AG08395 (cell line): ENCODE results near the gene RSPH1.
"Not testable (repeated sequence)": the region's sequence is repeated elsewhere in the genome, so short reads cannot be mapped to it uniquely, and the experiment has no call there.

Source experiments
- DNase-seq: peaks from one replicate; pipeline ENCODE4 v3.0.0; 2012; ENCODE audit warnings: mixed read lengths, low spot score

Gene RSPH1

GRCh38 chr21:42489006-42489563 lies 6.9 kb downstream of the RSPH1 start:
- no peak for DNase-seq

DNA sequence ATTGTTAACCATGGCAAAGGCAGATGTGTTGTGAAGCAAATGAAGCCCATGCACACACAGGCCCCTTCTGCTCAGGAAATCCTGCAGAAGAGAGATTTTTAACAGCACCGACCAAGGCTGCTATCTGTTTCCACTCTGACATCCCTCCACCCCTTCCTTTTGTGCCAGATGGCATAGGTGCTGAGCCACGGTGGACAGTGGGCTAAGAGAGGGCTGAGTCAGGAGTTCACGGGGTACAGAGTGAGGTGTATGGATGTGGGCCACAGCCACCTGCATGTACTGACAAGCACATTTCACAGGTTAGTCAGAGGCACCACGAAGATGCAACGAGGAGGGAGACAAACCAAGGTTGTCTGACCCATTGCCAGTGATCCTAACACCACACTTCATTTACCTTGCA lies 9.5 kb downstream of the RSPH1 start:
- DNase-seq = no peak

DNA sequence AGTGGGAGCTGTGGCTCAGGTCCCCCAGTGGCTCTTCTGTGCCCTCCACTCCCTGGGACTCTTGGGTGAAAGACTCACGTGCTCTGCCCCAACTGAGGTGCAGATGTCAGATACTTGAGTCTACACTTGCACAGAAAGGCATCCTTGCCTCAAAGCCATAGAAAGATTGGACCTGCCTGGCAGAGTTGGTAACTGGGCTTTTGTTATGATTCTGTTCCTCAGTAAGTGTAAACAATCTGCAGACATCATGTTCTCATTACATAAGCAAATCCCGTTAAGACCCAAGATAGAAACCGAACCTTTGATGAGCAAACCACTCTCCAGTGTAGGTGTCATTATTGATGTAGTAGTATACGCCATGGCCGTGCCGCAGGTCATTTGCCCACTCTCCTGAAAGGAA lies 10.0 kb downstream of the RSPH1 start:
- no peak for DNase-seq

DNA sequence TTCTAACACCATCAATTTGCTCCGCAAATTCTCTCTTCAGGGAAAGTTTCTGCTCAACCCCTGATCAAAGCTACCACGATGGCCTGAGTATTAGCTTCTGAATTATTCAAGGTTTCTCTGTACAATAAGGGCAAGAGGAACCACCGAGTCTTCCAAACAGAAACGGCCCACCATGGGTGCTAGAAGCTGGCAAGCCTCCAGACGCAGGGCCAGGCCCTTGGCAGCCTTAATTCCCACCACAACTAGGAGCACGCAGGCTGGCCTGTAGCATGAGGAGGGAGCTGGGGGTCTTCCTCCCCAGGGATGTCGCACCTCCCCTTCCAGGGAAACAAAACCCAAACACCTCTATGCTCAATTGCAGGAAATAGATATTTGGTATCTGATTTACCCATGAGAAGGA lies 11.1 kb downstream of the RSPH1 start:
- DNase-seq = no peak

DNA sequence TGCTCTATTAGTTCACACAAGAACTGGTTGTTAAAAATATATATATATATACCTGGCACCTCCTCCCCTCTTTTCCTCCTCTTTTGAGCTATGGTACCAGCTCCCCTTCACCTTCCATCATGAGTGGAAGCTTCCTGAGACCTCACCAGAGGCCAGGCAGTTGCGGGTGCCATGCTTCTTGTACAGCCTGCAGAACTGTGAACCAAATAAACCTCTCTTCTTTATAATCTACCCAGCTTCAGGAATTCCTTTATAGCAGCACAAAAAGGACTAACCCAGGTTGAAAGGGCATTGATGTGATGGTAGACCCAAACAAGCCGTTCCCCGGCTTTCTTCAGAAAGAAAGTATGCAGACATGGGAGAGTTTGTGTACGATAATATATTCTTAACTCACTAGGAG lies 14.9 kb downstream of the RSPH1 start:
- no peak for DNase-seq

DNA sequence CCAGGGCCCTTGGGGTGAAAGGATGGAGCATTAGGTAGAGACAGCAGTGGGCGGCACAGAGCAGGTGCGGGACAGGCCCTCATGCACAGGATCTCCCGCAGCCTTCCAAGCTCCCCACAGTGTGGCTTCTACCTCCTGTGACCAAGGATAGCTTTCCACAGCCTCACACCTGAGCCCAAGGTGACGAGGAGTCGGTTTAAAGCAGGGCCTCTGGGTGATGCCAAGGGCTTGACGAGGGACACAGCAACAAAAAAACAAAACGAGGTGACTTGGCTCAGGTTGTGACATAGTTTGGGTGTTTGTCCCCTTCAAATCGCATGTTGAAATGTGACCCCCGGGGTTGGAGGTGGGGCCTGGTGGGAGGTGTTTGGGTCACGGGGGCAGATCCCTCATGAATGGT lies 15.3 kb downstream of the RSPH1 start:
- no peak for DNase-seq

GRCh38 chr21:42479582-42479981 lies 16.4 kb downstream of the RSPH1 start:
- no peak for DNase-seq

DNA sequence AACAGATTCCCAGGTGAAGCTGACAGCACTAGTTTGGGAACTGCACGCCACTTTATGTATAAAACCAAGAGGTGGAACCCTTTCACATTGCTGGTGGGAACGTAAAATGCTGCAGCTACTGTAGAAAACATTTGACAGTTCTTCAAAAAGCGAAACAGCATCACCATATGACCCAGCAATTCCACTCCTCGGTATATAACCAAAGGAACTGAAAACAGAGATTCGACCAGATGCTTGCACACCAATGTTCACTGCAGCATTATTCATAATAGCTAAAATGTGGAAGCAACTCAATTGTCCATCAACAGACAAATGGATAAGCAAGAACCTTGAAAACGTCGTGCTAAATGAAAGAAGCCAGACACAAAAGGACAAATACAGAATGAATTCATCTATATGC lies 17.5 kb downstream of the RSPH1 start:
- DNase-seq = no peak

DNA sequence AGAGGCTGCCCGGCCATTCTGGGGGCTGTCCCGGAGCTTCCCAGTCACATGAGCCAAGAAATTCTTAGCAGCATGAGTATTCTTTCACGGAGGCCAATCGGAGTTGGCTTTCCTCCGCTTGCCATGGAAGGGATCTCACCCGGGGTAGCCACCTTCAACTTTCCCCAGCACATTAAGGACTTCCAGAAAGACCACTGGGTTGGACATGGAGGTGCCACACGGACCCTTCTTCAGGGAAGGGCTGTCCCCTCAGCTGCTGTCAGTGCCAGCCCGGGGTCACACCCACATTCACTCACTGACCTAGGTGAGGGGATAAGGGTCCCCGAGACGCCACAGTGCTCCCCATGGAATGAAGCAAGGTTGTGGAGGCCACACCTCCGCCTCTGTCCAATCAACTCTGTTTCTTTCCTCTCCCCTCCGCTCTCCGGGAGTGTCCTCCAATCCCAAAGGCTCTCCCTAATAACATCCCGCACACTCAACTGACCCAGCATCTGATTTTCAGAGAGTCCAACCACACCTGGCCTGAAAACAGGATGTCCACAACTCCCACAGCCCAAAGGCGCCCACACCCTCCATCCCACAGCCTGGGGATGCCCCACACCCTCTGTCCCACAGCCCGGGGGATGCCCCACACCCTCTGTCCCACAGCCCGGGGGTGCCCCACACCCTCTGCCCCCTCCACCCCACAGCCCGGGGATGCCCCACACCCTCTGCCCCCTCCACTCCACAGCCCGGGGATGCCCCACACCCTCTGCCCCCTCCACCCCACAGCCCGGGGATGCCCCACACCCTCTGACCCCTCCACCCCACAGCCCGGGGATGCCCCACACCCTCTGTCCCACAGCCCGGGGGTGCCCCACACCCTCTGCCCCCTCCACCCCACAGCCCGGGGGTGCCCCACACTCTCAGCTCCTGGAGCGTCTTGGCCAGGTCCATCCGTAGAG lies 19.4 kb downstream of the RSPH1 start:
- DNase-seq = no peak

- DNase-seq = no peak
These were observed 20.3 kb downstream of the RSPH1 start for GRCh38 chr21:42475526-42476387.

DNA sequence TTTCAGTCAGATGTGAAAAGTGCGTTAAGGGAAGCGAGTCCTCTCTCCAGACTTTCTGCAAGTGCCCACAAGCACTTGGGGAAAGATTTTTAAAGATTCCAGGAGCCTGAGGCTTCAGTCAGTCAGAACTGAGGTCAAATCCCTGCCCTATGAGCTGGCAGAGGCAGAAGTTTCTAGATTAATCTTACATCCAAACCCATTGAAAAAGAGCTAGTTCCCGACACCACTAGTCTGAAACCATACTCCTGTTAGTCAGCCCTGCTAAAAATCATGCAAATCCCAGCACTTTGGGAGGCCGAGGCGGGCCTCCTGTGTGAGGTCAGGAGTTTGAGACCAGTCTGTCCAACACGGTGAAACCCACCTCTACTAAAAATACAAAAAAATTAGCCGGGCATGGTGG lies 21.0 kb downstream of the RSPH1 start:
- DNase-seq = no peak

DNA sequence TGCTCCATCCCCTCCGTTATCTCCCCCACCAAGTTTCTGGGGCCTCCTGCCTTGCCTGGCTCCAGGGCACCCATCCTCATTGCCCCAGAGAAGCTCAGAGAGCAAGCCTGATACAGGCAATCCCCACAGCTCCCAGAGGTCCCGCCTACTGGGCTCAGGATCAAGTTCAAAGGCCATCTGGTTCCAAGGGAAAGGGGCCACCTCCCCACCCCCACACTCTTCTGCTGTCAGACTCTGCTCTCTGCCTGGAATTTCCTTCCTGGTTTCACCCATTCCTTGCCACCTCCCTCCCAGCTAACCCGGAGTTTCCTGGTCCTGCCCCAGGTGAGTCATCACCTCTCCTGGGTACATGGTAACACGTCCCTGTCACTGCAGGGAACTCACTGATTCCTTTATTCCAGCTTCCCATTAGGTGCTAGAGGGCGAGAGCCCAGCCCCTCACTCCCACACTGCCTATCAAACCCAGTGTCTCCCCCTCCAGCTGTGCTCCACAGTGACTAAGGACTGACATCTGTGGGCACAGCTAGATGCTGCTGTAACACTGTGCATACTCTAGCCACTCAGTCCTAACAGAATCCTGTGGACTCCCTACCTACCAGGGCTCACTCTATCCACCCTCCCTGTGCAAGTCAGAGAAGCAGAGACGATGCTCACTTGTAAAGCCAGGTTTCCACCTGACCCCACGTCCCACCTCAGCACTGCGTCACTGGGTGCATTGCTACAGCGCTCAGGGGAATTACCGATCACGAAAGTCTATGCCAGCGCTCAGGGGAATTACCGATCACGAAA lies 21.8 kb downstream of the RSPH1 start:
- peak; percentile 13 for DNase-seq

- DNase-seq = no peak
These were observed 22.5 kb downstream of the RSPH1 start for GRCh38 chr21:42473498-42474042.

DNA sequence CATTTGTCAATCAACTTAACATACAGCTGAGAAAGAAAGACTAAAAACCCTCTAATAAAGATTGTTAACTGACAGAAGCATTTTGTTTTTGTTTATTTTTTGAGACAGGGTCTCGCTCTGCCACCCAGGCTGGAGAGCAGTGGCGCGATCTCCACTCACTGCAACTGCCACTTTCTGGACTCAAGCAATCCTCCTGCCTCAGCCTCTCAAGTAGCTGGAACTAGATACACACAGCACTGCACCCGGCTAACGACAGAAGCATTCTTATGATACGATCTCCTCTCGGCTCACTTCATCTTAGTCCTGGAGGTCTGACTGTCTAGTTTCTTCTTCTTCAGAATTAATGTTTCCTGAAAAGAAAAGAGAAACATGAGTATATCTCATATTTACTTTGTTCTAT lies 23.5 kb downstream of the RSPH1 start:
- no peak for DNase-seq

DNA sequence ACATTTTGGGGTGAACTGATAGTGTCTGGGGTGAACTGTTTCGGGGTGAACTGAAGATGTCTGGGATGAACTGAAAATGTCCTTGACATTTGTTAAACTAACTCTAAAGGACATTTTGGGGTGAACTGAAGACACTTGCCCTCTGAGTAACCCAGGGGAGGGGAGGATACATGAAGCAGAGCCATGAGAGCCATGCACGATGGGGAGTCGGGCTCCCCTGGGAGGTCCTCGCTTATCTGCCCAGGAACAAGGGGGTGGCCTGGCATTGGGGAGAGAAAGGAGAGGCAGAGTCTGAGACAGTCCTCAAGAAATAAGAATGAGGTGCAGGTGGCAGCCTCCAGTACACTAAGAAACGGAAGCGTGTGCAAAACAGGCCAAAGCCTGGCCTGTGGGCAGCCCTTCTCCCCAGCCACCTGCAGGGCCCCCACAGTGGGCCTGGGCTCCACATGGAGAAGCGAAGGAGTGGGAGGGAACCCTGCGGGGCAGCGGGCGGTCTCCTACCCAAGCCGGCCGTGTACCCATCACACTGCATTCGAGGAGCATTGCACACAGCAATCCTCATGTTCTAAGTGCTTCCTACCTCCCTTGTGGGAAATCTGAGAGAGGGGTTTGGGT lies 24.2 kb downstream of the RSPH1 start:
- no peak for DNase-seq

GRCh38 chr21:42471206-42471605 lies 24.8 kb downstream of the RSPH1 start:
- DNase-seq = no peak

DNA sequence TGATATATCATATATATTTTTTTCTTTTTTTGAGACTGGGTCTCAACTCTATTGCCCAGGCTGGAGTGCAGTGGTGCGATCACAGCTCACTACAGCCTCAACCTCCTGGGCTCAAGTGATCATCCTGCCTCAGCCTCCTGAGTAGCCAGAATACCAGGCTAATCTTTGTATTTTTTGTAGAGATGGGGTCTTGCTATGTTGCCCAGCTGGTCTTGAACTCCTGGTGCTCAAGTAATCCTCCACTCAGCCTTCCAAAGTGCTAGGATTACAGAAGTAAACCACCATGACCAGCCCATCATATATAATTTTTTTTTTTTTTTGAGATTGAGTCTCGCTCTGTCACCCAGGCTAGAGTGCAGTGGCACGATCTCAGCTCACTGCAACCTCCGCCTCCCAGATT lies 26.3 kb downstream of the RSPH1 start:
- DNase-seq = not testable (repeated sequence)

DNA sequence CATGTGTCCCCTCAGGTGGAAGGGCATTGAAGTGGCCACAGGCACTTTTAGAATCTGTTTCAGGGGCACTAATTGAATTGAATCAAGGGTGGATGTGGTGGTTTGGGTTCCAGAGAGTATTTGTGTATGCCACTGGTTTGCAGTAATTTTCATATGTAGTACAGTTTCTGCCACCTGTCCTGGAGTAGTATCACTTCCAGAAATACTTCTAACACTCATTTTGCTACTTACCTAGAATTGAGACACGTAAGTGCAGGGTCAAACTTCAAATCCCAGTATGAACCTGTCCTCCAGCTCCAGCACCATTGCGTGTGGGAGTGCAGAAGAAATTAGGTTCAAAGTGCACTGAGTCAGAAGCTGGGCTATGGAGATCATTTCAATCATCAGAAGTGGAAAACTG lies 26.8 kb downstream of the RSPH1 start:
- no peak for DNase-seq

DNA sequence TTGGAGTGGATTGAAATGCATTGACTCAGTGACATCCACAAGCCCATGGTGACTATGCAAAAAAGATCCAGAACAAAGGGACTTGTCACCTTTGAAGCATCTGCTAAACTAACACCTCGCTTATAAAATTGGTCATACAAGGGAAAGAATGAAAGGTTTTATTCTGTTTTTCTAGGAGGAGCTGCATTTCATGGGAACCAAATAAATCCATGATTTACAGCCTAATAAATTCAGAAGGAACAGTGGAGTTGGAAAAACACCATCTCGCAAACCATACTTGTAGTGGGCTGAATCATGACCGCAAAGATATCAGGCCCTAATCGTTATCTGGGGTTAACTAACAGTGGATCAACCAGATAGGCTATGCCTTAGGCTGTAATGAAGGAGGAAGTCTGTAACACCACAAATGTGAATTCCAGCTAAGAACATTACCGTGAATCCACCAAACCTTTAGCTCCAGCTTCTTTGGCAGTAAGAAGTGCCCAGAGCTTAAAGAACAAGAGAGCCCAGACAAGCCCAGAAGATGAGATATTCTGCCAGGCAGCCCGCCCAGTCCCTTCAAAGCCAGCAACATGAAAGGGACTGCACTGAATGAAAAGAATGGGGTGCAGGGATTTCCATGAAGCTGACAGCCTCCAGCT lies 27.4 kb downstream of the RSPH1 start:
- no peak for DNase-seq

DNA sequence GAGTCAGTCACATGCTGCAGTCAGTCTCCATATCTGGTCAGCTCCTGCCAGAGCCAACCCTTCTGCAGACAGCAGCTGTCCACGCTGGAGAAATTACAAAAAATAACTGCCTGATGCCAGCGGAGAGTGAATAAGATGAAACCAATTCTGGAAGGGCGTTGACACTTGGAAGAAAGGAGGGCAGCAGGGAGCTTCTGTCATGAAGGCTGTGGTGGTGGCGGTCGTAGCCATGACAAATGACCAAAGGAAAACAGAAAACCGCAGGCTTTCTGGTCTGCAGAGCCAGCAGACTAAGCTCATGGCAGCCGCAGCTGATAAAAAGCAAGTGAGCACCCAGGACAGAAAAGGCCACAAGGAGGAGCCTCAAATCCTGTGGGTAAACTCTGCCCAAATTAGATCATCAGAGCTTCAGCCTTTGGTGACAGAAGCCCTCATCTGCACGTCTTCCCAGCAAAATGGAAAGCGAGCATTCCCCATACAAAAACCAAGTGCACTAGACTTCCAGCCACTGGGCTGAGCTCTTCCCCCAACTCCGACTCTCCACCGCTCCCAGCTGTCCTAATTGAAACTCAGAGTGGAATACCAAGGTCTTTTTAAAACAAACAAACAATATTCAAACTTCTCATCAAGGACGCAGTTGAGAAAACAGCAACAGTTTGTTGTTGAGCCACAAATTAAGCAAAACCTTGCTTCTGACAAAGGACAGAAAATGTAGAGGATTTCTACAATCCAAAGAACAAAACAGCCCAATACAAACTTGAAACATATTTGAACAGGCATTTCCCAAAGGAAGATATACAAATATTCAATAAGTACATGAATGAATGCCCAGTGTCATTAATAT lies 28.7 kb downstream of the RSPH1 start:
- DNase-seq = peak; percentile 37
